Large intestine (tissue), 3 donors: Measurements from ENCODE around the gene NFATC3. TPM values are rescaled to one million over a fixed set of nuclear protein-coding genes. Genes with fewer than 3 reads are reported as not detected.
A peak's percentile ranks its signal among the peaks of the same experiment; 100 is the strongest.

ENCODE experiments used
- DNase-seq, 2 donors: peaks; one replicate each; pipeline versions ENCODE4 v3.0.0 to v3.0.0-alpha.2; 2013
- H3K27ac ChIP-seq: one replicate; pipeline ENCODE4 v1.5.1; 2013; ENCODE audit warnings: low read length
- H3K27me3 ChIP-seq: 2 replicates; pipeline ENCODE4 v1.6.1; 2013; ENCODE audit warnings: low read length; ENCODE audit not compliant: control insufficient read depth, insufficient read depth
- H3K36me3 ChIP-seq: 2 replicates; pipeline ENCODE4 v1.6.1; 2013; ENCODE audit warnings: low read length; ENCODE audit not compliant: control insufficient read depth, insufficient read depth
- H3K4me1 ChIP-seq: one replicate; pipeline ENCODE4 v1.6.1; 2013; ENCODE audit warnings: low read length; ENCODE audit not compliant: control insufficient read depth, insufficient read depth
- H3K4me3 ChIP-seq: one replicate; pipeline ENCODE4 v1.5.1; 2013; ENCODE audit warnings: low read length
- H3K9me3 ChIP-seq: one replicate; pipeline ENCODE4 v1.6.1; 2013; ENCODE audit warnings: mild to moderate bottlenecking, low read depth, low read length, moderate library complexity; ENCODE audit not compliant: control insufficient read depth
- WGBS: methylation state at CpG from one replicate; pipeline ENCODE4 v1.1.5; 2013; ENCODE audit warnings: low lambda C conversion rate; ENCODE audit not compliant: insufficient coverage; 5-methylcytosine and 5-hydroxymethylcytosine counted together
- polyA plus RNA-seq: library from polyadenylated mRNA; unstranded; fragments of 120-200 nt; gene quantifications from one replicate; pipeline ENCODE4 v1.2.1, GENCODE V29; 2013

NFATC3 gene
- polyA plus RNA-seq, 1 donor, result 22.0 TPM

DNA sequence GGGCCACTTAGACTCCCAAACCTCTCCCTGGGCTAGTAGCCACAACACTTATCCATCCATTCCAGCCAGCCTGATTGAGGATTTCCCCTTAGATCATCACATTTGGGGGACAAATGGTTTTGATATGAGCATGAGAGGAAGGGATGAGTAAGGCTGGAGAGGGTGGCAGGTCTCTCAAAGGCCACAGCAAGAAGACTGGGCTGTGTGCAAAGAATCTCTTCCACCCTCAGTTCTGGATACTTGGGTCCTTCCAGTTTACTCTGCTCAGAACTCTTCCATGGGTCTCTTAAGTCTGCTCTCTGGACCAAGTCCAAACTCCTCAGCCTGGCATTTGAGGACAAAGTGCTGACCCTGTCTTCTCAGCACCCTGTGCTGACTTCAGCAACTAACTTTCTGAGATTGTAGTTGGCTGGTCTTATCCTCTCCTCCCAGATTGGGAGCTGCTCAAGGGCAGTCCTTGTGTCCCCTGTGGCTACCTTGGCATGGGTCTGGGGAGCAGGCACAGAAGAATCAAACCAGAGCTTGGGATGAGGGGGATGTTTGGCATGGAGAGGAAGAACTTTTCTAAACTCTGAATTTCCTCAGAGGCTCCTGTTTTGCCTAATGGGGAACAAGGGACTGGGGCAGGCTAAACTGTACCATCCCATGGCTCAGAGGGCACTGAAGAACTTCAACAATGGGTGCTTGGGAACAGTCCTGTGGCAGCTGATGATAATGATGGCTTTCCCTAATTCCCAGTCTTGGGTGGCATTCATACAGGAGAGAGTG, 3.1 kb upstream of the NFATC3 start:
- peak; percentile 84 to 93 for DNase-seq
- peaks cover 3% of the 10 kb centered on the region for H3K36me3 ChIP-seq
- H3K27me3 ChIP-seq, result no peaks in the 10 kb centered on the region
- no peak overlapping the region for H3K4me3 ChIP-seq
- peak overlapping the region; percentile 100 for H3K27ac ChIP-seq
- H3K9me3 ChIP-seq, result no peaks in the 10 kb centered on the region
- peaks cover 66% of the 10 kb centered on the region for H3K4me1 ChIP-seq

DNA sequence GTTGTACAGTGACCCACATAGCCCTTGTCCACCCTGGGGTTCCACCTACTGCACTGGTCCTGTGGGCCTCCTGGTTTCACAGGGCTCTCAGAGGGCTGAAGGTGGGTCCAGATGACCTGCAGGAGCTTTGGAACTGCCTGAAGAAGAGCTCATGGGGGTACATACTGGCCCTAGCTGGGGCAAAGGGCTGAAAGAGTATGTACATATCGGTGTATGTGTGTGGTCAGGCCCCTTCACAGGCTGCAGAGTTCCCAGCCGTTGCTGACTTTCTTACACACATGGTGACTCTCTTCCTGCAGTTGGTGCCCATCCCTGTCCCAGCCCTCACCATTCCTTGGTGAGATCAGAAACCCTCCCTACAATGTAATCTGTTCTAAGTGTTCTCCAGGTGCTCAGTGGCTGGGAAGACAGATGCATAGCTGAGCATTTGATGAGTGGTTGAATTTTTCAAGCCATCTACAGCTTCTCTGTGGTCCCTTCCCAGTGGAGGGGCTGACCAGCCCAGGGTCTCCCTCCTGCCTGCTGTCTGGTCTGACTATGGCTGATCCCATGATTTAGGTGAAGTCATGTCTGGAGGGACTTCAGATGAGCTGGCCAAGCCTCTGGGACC, 2.4 kb upstream of the NFATC3 start:
- peaks cover 67% of the 10 kb centered on the region for H3K4me1 ChIP-seq
- H3K9me3 ChIP-seq, result no peaks in the 10 kb centered on the region
- no peaks in the 10 kb centered on the region for H3K27me3 ChIP-seq
- H3K36me3 ChIP-seq, result no peaks in the 10 kb centered on the region
- H3K4me3 ChIP-seq, result no peak overlapping the region
- no CpG with 5 or more reads among the region's 2 CpGs for WGBS
- no peak for DNase-seq
- peak overlapping the region; percentile 100 for H3K27ac ChIP-seq

DNA sequence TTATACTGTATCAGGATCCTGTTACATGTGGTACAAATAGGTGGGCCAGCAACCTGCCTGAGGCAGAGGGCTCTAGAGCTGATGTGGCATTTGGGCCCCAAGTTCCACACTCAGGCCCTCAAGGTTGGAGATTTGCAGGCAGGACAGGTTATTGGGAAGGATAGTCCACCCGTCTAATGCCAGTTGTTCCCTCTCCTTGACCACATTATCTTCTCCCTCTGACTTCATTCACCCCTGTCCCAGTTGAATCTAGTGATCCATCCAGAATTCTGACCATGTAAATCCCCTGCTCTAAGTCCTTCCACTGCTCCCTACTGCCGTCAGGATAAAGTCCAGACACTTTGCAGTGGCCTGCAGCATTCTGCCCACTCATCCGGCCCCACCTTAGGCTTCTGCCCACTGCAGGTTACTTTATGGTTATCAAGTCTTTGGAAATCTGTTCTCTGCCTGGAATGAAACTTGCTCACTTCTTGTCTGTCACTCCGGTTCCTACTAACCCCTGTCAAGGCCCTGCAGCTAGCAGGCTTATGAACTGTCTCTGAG, 1.9 kb upstream of the NFATC3 start:
- WGBS, result no CpG with 5 or more reads among the region's 4 CpGs
- Histone ChIP-seq H3K36me3 (no peaks in the 10 kb centered on the region), H3K4me1 (peaks cover 61% of the 10 kb centered on the region), H3K4me3 (no peak overlapping the region), H3K9me3 (no peaks in the 10 kb centered on the region), H3K27ac (peak overlapping the region; percentile 100), H3K27me3 (no peaks in the 10 kb centered on the region)
- DNase-seq, result peak; percentile 54 to 65

DNA sequence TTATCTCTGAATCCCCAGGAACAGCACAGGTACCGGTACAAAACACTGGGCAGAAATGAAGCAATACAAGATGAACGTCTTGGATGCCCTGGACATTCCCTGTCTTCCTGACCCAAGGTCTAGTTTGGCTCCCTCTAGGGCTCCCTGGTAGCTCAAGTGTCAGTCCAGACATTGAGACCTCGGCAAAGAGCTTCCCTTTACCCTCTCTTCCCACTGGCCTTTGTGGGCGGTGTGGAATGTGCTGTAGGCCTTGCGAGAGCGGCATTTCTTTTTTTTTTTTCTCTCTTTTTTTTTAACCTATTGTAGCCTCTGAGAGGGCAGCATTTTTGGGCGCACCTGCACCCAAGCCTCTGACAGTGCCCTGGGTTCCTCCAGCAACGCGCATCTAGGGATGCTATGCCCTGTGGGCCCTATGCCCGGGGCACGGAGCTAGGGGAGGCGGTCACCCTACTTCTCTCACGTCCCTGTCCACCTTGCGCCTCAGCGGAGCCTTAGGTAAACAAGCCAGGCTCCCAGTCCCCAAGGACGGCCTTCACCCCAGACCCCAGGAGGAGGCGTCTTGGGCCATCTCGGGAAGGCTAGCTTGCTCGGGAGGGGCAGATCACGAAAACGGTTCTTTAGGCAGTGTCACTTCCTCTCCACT, 1.2 kb upstream of the NFATC3 start:
- H3K4me1 ChIP-seq, result peaks cover 55% of the 10 kb centered on the region
- no peak for DNase-seq

DNA sequence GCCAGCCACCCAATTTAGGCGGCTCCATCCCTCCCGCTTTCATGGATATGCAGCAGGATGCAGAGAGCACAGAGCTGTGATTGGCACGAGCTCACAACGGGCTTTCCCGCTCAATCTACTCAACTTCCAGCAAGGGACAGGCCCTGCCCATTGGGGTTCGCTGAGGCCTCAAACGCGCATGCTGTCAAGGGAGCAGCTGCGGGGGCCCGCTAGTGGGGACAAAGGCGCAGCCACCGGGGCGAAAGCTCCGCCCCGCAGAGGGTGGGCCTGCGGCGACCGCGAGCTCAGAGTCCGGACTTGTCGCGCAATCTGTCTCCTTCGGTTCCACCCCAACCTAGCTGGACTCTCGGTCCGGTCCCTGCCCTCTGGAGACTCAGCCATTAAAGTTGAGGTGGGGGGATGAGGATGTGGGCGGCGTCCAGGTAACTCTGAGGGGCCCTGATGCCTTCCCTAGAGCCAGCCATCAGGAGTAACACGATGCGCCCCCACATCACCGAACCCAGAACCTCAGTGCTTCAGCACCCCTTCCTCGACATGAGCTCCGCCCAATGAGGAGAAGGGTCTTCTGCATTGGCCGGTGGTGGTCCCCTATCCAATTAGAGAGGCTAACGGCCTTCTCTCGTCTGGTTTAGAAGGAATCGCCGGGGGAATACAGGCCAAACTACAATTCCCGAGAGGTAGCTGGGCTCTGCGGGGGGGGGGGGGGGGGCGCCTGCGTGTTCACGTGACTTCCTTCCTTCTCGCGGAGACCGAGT, 489 bp upstream of the NFATC3 start:
- WGBS, result no CpG with 5 or more reads among the region's 45 CpGs
- H3K4me3 ChIP-seq, result peak overlapping the region; percentile 73
- no peaks in the 10 kb centered on the region for H3K36me3 ChIP-seq
- H3K27ac ChIP-seq, result peak overlapping the region; percentile 100
- H3K27me3 ChIP-seq, result no peaks in the 10 kb centered on the region
- peaks cover 48% of the 10 kb centered on the region for H3K4me1 ChIP-seq
- DNase-seq, result peak; percentile 98 to 99
- H3K9me3 ChIP-seq, result no peaks in the 10 kb centered on the region

More for the DNA sequence above, 1.2 kb upstream of the NFATC3 start:
- Histone ChIP-seq H3K27ac (peak overlapping the region; percentile 100), H3K4me3 (peak overlapping the region; percentile 73), H3K36me3 (no peaks in the 10 kb centered on the region), H3K27me3 (no peaks in the 10 kb centered on the region), H3K9me3 (no peaks in the 10 kb centered on the region)
- 36% methylated on average over 3 of the region's 21 CpGs for WGBS

DNA sequence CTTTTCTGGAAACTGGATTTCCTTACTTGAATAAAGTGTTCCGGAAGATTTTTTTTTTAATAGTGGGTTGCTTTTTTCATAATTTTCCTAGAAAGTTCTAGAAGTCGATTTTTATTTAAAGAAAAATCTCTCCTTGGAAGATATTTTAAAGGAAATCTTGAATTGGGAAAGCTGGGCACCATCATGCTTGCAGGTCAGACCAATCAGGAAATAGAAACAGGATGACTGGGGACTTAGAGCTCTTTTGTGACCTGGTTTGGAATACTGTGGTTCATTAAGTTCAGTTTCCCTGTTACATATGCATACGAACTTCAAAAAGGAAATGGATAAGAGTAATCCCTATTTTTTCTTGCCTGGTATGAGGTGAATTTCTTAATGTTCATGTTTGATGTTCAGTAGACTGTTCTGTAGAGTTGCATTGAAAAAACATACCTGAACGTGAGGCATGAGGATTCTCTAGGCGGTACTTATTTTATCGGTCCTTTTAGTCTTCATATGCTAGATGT, 1.2 kb downstream of the NFATC3 start:
- no peaks in the 10 kb centered on the region for H3K27me3 ChIP-seq
- peak in 1 of 2 donors; percentile 54 for DNase-seq
- peak overlapping the region; percentile 81 for H3K4me3 ChIP-seq
- H3K4me1 ChIP-seq, result peaks cover 37% of the 10 kb centered on the region
- peak overlapping the region; percentile 91 for H3K27ac ChIP-seq
- H3K36me3 ChIP-seq, result no peaks in the 10 kb centered on the region
- no peaks in the 10 kb centered on the region for H3K9me3 ChIP-seq
- 0% methylated on average over 1 of the region's 6 CpGs for WGBS

DNA sequence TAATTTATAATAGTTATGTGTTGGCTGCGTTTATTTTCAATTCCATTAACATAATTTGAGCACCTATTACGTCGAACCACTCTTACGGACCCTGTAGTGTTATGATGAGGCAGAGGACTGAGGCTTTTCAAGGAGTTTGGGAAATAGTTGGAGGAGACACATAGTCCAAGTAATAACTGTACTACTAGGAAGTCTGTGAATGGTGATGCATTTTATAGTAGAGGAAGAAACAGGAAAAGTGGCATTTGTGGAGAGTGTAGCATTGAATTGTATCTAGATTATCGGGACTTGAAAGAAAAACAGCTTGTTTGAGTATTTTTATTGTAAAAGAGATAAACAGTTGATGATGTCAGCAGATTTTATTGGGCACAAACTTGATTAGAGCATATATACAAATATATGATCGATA, 1.7 kb downstream of the NFATC3 start:
- Histone ChIP-seq H3K4me3 (peak overlapping the region; percentile 81), H3K27me3 (no peaks in the 10 kb centered on the region), H3K9me3 (no peaks in the 10 kb centered on the region), H3K4me1 (peaks cover 36% of the 10 kb centered on the region), H3K36me3 (no peaks in the 10 kb centered on the region), H3K27ac (peak overlapping the region; percentile 91)
- WGBS, result 5% methylated on average over 4 of the region's 6 CpGs
- DNase-seq, result no peak

DNA sequence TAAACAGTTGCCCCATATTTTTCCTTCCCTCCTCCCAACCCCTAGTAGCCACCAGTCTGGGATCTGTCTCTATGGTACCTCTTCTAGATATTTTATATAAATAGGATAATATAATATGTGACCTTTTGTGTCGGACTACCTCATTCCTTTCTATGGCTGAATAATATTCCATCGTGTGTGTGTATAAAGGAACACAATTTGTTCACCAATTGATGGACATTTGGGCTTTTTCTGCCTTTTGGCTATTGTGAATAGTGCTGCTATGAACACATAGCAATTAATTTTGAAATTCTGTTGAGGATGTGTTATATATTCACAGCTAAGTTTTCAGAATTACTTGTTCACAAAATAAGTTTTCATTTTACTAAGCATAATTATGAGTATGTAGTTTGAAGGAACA, 2.5 kb downstream of the NFATC3 start:
- Histone ChIP-seq H3K4me3 (no peak overlapping the region), H3K27ac (peak overlapping the region; percentile 91)
- no CpG with 5 or more reads among the region's 2 CpGs for WGBS

DNA sequence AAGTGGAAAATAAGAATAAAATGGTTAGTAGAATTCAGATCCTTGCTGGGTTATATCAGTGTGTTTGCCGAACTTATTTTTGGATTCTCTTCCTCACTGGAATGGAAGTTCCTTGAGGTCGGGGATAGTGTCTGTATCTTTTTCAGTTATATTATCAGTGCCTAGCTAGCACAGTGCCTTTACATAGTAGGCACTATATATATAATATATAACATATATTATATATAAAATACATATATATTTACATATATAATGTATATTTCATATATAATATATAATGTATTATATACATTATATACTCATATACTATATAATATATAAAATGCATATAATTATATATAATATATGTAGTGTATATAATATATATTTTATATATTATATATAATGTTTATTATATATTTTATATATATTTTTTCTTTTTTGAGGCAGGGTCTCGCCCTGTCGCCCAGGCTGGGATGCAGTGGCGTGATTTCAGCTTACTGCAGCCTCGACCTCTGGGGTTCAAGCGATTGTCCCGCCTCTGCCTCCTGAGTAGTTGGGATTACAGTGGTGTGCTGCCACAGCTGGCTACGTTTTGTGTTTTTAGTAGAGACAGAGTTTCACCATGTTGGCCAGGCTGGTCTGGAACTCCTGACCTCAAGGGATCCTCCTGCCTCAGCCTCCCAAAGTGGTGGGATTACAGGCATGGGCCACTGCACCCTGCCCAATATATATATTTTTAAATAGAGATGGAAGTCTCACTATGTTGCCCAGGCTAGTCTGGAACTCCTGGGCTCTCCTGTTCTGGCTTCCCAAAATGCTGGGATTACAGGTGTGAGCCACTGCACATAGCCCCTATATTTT, 3.2 kb downstream of the NFATC3 start:
- Histone ChIP-seq H3K36me3 (no peaks in the 10 kb centered on the region), H3K4me1 (peaks cover 25% of the 10 kb centered on the region), H3K4me3 (no peak overlapping the region), H3K9me3 (no peaks in the 10 kb centered on the region), H3K27me3 (no peaks in the 10 kb centered on the region), H3K27ac (no peak overlapping the region)
- DNase-seq, result no peak
- WGBS, result no CpG with 5 or more reads among the region's 9 CpGs

More for the DNA sequence above, 2.5 kb downstream of the NFATC3 start:
- no peaks in the 10 kb centered on the region for H3K36me3 ChIP-seq
- H3K9me3 ChIP-seq, result no peaks in the 10 kb centered on the region
- peaks cover 32% of the 10 kb centered on the region for H3K4me1 ChIP-seq
- no peaks in the 10 kb centered on the region for H3K27me3 ChIP-seq
- DNase-seq, result no peak
